ENCODE results near the gene MAGI1. TPM values are rescaled to one million over a fixed set of nuclear protein-coding genes. Genes with fewer than 3 reads are reported as not detected.
A peak's percentile ranks its signal among the peaks of the same experiment; 100 is the strongest.

The MAGI1 gene
- total RNA-seq, 1 experiment from 2014 or later = 38.6 TPM

DNA sequence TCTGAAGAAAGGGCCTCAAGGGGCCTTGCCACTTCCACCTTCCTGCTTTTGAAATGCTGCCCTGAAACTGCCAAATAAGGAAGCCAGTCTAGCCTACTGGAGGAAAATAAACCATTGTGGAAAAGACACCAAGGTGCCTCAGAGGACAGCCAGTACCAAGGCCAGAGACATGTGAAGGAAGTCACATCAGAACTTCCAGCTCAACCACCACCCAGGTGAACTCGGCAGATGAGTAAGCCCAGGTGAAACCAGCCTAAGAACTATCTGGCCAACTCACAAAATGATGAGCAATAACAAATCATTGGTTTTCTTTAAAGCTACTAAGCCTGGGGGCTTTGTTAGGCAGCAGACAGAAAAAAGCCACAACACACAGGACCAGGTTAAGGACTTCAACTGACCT lies 103.0 kb downstream of the MAGI1 start:
- no TSS peak for BruUV-seq (replicated peaks)
- intact Hi-C loops (cut with micrococcal nuclease) = no loop called here
- no peak overlapping the region for H3K9ac ChIP-seq (ENCODE audit: low read length)
- no peaks in the 10 kb centered on the region for H3K9me2 ChIP-seq (ENCODE audit: insufficient read depth)
- no peaks in the 10 kb centered on the region for H4K20me1 ChIP-seq (ENCODE audit: insufficient read depth)
- DNase-seq (ENCODE audit: low read depth, low spot score) = no peak
- H3K27ac ChIP-seq (ENCODE audit: low read depth, low read length) = no peak overlapping the region
- ChIA-PET POLR2A (no interaction called here), CTCF (no interaction called here), RAD21 (ENCODE audit: low non-redundant PET in 1 of 2, low total read pairs in 2 of 2, uncharacterized antibody in 2 of 2, unreplicated experiment in 2 of 2) (interaction anchor here in 1 of 2 experiments (0.6 kb wide), 1 partner anchor 12 kb away, joined by 4 read pairs; no protein-coding TSS in a partner anchor)
- no peak overlapping the region for H2AFZ ChIP-seq (ENCODE audit: low read depth, low read length, poor library complexity, severe bottlenecking)
- H3K4me2 ChIP-seq (ENCODE audit: low read length) = no peak overlapping the region
- H3K27me3 ChIP-seq (ENCODE audit: insufficient read depth, low read length) = no peaks in the 10 kb centered on the region
- ATAC-seq = no peak
- no peaks in the 10 kb centered on the region for H3K36me3 ChIP-seq (ENCODE audit: control insufficient read depth in 1 of 2, insufficient read depth in 2 of 2, low read length in 2 of 2)
- no peaks in the 10 kb centered on the region for H3K9me3 ChIP-seq (ENCODE audit: control insufficient read depth in 1 of 2, insufficient read depth in 1 of 2, low read depth in 1 of 2, low read length in 2 of 2)
- H3K79me2 ChIP-seq (ENCODE audit: insufficient read depth, low read length) = peaks cover 10% of the 10 kb centered on the region; the same call in 1 of the 2 replicates
- TF ChIP-seq, protein P1, sequence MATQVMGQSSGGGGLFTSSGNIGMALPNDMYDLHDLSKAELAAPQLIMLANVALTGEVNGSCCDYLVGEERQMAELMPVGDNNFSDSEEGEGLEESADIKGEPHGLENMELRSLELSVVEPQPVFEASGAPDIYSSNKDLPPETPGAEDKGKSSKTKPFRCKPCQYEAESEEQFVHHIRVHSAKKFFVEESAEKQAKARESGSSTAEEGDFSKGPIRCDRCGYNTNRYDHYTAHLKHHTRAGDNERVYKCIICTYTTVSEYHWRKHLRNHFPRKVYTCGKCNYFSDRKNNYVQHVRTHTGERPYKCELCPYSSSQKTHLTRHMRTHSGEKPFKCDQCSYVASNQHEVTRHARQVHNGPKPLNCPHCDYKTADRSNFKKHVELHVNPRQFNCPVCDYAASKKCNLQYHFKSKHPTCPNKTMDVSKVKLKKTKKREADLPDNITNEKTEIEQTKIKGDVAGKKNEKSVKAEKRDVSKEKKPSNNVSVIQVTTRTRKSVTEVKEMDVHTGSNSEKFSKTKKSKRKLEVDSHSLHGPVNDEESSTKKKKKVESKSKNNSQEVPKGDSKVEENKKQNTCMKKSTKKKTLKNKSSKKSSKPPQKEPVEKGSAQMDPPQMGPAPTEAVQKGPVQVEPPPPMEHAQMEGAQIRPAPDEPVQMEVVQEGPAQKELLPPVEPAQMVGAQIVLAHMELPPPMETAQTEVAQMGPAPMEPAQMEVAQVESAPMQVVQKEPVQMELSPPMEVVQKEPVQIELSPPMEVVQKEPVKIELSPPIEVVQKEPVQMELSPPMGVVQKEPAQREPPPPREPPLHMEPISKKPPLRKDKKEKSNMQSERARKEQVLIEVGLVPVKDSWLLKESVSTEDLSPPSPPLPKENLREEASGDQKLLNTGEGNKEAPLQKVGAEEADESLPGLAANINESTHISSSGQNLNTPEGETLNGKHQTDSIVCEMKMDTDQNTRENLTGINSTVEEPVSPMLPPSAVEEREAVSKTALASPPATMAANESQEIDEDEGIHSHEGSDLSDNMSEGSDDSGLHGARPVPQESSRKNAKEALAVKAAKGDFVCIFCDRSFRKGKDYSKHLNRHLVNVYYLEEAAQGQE (IDR thresholded peaks at IDR 0.05; ENCODE audit: low read depth) = peak; percentile 57
- TF ChIP-seq, protein P2, sequence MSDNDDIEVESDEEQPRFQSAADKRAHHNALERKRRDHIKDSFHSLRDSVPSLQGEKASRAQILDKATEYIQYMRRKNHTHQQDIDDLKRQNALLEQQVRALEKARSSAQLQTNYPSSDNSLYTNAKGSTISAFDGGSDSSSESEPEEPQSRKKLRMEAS (IDR thresholded peaks at IDR 0.05) = no peak
- TF ChIP-seq, protein P3, sequence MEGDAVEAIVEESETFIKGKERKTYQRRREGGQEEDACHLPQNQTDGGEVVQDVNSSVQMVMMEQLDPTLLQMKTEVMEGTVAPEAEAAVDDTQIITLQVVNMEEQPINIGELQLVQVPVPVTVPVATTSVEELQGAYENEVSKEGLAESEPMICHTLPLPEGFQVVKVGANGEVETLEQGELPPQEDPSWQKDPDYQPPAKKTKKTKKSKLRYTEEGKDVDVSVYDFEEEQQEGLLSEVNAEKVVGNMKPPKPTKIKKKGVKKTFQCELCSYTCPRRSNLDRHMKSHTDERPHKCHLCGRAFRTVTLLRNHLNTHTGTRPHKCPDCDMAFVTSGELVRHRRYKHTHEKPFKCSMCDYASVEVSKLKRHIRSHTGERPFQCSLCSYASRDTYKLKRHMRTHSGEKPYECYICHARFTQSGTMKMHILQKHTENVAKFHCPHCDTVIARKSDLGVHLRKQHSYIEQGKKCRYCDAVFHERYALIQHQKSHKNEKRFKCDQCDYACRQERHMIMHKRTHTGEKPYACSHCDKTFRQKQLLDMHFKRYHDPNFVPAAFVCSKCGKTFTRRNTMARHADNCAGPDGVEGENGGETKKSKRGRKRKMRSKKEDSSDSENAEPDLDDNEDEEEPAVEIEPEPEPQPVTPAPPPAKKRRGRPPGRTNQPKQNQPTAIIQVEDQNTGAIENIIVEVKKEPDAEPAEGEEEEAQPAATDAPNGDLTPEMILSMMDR (IDR thresholded peaks at IDR 0.05 in 2 of 3, conservative IDR thresholded peaks at IDR 0.05 in 1 of 3; ENCODE audit: borderline replicate concordance in 1 of 3, insufficient read depth in 1 of 3, low read depth in 2 of 3, low read length in 2 of 3) = no peak
- no peak for TF ChIP-seq POLR2AphosphoS5 (IDR thresholded peaks at IDR 0.05; ENCODE audit: low read depth, low read length)
- no peak for TF ChIP-seq EGR1 (IDR thresholded peaks at IDR 0.05; ENCODE audit: low read depth)
- TF ChIP-seq CBX3 (IDR thresholded peaks at IDR 0.05; ENCODE audit: low read depth) = peak; percentile 57; the same call in 1 of the 2 replicates
- no peak for TF ChIP-seq EZH2phosphoT487 (IDR thresholded peaks at IDR 0.05; ENCODE audit: borderline replicate concordance)
- TF ChIP-seq RAD21 (IDR thresholded peaks at IDR 0.05; ENCODE audit: low read depth) = no peak
- TF ChIP-seq ZFX (IDR thresholded peaks at IDR 0.05) = no peak
- no peak for TF ChIP-seq SIN3A (IDR thresholded peaks at IDR 0.05; ENCODE audit: low read depth)
- TF ChIP-seq, protein P4, sequence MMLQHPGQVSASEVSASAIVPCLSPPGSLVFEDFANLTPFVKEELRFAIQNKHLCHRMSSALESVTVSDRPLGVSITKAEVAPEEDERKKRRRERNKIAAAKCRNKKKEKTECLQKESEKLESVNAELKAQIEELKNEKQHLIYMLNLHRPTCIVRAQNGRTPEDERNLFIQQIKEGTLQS (IDR thresholded peaks at IDR 0.05) = no peak
- TF ChIP-seq EZH2 (IDR thresholded peaks at IDR 0.05) = no peak
- peak; percentile 43; the same call in 1 of the 2 replicates for TF ChIP-seq FOSL1 (IDR thresholded peaks at IDR 0.05; ENCODE audit: low read depth)
- peak; percentile 26; the same call in 1 of the 2 replicates for TF ChIP-seq JUND (IDR thresholded peaks at IDR 0.05)
- TF ChIP-seq CEBPB (IDR thresholded peaks at IDR 0.05; ENCODE audit: low read depth) = no peak
- TF ChIP-seq SP1 (IDR thresholded peaks at IDR 0.05; ENCODE audit: low read depth) = peak; percentile 32; the same call in 1 of the 2 replicates
- peak; percentile 44; the same call in 1 of the 2 replicates for TF ChIP-seq SRF (IDR thresholded peaks at IDR 0.05; ENCODE audit: low read depth)
- no peak for TF ChIP-seq ZNF274 (IDR thresholded peaks at IDR 0.05; ENCODE audit: low read depth, low read length)
- H3K4me3 ChIP-seq (replicated peaks in 1 of 2; ENCODE audit: low read depth in 1 of 2, low read length in 2 of 2) = no peak overlapping the region
- peaks cover 27 to 47% of the 10 kb centered on the region in 2 experiments for H3K4me1 ChIP-seq (ENCODE audit: control insufficient read depth in 1 of 2, insufficient read depth in 2 of 2, low read length in 2 of 2)
